GM12801 (cell line): ENCODE results near the gene FMNL2.

ENCODE experiments used
- TF ChIP-seq, protein P1 (sequence below): IDR thresholded peaks from one replicate; pipeline ENCODE4 v1.5.1; 2011; ENCODE audit warnings: control low read depth; ENCODE audit not compliant: insufficient read length; ENCODE audit errors: extremely low read depth

Gene FMNL2

GRCh38 chr2:152543717-152544116 lies 208.7 kb downstream of the FMNL2 start:
- TF ChIP-seq, protein P1, sequence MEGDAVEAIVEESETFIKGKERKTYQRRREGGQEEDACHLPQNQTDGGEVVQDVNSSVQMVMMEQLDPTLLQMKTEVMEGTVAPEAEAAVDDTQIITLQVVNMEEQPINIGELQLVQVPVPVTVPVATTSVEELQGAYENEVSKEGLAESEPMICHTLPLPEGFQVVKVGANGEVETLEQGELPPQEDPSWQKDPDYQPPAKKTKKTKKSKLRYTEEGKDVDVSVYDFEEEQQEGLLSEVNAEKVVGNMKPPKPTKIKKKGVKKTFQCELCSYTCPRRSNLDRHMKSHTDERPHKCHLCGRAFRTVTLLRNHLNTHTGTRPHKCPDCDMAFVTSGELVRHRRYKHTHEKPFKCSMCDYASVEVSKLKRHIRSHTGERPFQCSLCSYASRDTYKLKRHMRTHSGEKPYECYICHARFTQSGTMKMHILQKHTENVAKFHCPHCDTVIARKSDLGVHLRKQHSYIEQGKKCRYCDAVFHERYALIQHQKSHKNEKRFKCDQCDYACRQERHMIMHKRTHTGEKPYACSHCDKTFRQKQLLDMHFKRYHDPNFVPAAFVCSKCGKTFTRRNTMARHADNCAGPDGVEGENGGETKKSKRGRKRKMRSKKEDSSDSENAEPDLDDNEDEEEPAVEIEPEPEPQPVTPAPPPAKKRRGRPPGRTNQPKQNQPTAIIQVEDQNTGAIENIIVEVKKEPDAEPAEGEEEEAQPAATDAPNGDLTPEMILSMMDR = no peak

- TF ChIP-seq, protein P1 = no peak
These were observed 209.7 kb downstream of the FMNL2 start for GRCh38 chr2:152544638-152545037.

DNA sequence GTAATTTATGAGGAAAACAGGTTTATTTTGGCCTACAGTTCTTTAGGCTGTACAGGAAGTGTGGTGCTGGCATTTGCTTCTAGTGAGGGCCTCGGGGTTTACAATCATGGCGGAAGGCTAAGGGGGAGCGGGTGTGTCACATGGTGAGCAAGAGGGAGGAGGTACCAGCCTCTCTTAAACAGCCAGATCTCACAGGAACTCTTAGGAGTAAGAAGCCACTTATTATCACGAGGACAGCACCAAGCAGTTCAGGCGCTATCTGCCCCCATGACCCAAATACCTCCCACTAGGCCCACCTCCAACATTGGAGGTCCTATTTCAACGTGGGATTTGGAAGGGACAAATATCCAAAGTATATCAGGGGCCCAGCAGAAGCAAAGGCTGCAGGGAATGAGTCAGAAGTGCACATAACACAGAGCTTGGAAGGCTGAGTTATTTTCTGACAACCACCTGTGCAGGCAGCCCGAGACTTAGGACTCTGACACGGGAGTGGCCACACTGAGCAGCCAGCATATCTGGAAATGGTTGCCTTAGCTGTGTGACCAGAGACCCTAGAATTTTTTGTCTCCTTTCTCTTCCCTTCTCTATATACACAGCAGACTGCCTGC lies 211.4 kb downstream of the FMNL2 start:
- TF ChIP-seq, protein P1 = no peak

GRCh38 chr2:152548111-152548875 lies 213.3 kb downstream of the FMNL2 start:
- TF ChIP-seq, protein P1 = no peak

GRCh38 chr2:152548996-152549395 lies 214.0 kb downstream of the FMNL2 start:
- TF ChIP-seq, protein P1 = no peak

- TF ChIP-seq, protein P1 = no peak
These were observed 214.4 kb downstream of the FMNL2 start for GRCh38 chr2:152549423-152549822.

- TF ChIP-seq, protein P1 = no peak
These were observed 215.4 kb downstream of the FMNL2 start for GRCh38 chr2:152550386-152550785.
